HG03039 (cell line): ENCODE measurements around the gene NLGN3.
A peak's percentile ranks its signal among the peaks of the same experiment; 100 is the strongest.
"Not testable (repeated sequence)": the region's sequence is repeated elsewhere in the genome, so short reads cannot be mapped to it uniquely, and the experiment has no call there.

ENCODE experiments used
- ATAC-seq: cut with Tn5 transposase; IDR thresholded peaks from one replicate; pipeline ENCODE4 v1.9.1; 2021; ENCODE audit warnings: mild to moderate bottlenecking, moderate library complexity; ENCODE audit not compliant: unreplicated experiment

Gene NLGN3

DNA sequence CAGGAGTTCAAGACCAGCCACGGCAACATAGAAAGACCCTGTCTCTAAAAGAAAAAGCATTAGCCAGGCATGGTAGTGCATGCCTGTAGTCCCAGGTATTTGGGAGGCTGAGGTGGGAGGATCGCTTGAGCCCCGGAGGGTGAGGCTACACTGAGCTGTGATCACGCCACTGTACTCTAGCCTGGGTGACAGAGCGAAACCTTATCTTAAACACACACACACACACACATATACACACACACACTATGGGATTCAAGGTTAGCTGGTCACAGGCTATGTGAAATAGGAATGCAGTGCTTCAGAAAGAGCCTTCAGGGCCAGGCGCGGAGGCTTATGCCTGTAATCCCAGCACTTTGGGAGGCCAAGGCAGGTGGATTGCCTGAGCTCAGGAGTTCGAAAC lies 23.5 kb downstream of the NLGN3 start:
- ATAC-seq = no peak

DNA sequence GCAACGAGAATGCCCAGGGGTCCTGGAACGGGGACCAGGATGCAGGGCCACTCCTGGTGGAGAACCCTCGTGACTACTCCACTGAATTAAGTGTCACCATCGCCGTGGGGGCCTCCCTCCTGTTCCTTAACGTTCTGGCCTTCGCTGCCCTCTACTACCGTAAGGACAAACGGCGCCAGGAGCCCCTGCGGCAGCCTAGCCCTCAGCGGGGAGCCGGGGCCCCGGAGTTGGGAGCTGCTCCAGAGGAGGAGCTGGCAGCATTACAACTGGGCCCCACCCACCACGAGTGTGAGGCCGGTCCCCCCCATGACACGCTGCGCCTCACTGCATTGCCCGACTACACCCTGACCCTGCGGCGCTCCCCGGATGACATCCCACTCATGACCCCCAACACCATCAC lies 24.9 kb downstream of the NLGN3 start:
- ATAC-seq = no peak

DNA sequence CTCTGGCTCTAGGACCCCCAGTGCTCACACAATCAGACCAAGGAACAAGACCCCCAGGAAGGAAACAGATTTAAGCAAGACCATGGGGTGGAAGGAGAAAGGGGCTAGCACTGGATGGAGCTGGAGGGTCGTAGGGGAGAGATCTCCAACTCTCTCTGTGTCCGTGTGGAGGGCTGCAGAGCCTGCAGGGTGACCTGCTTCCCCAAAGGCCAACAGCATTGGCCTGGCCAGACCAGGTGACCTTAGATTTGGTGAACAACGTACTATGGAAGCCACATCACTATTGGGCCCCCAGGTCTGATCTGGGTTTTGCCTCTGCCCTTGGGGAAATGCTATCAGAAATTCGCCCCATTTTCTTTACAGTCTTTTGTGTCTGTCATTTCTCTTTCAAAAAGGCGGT lies 26.0 kb downstream of the NLGN3 start:
- no peak for ATAC-seq

DNA sequence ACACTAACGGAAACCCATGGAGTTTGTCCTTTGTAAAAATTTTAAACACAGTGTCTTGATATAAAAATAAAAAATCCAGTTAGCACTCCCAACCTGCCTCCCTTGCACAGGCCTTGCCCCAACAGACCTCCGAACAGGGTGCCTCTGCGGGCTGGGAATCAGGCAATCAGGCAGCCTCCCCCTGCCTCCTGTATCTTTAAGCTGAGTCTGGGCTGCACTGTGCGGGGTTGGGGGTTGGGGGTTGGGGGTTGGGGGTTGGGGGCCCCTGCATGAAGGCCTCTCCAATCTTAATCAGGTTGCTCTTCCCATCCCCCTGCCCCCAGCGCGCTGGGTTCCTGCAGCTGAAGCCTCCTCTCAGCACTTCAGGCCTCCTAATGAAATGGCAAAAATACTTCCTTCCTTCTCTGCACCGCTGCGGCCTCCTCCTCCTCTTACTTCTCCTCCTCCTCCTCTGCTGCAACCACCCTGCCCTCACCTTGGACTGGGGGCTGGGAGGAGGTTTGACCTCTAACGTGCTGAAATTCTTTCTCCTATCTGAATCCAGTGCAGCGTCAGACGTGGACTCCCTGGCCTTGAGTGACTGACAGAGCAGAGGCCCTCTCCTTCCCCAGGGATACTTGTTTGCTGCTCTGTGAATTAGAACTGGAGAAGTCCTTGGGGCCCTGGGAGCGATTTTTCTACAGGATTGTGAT lies 26.6 kb downstream of the NLGN3 start:
- no peak for ATAC-seq

DNA sequence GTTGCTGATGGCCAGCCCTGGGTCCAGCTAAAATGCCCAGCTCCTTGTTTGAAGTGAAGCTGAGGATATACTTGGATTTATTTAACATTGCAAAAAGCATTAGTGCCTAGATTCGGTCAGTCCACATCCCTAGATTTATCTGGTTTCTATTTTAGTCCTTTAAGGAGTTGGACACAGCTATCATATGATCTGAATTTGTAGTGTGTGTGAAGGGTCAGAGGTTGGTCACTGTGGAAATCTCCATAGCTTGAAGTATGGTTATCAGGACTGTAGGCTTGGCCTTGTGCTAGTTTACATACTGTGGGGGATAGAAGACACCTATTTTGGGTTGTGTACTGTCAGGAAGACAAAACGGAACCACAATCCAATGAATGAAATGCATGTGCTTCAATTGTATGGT lies 28.8 kb downstream of the NLGN3 start:
- ATAC-seq = no peak

DNA sequence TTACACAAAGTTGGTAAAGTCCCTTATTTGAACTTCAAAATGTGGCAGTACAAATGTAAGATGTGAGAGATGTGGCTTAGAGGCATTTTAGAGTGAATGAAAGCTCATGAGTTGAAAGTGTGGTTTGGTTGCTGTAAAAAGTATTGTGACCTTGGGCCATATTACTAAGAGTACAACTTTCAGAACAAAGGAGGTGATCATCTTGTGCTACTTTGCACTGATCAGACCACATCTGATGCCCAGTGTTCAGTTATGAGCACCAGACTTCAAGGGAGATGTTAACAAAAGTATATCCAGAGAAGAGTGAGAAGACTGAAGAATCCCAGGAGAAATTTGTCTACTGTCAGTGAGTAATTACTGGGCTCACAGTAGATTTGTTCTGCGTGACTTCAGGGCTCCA lies 30.2 kb downstream of the NLGN3 start:
- ATAC-seq = no peak

DNA sequence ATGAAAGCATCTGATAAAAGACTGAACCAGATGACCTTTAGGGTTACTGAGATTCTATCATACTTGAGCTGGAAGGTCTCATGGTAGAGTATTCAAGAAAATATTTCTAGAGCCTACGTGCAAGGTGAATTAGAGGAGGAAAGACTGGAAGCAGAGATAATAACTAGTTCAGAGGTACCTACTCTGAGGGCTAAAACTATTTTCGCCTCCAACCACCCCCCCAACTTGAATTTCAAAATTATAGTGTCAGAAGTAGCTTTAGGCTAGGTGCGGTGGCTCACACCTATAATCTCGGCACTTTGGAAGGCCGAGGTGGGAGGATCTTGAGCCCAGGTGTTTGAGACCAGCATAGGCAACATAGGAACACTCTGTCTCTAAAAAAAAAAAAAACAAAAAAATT lies 30.9 kb downstream of the NLGN3 start:
- no peak for ATAC-seq

DNA sequence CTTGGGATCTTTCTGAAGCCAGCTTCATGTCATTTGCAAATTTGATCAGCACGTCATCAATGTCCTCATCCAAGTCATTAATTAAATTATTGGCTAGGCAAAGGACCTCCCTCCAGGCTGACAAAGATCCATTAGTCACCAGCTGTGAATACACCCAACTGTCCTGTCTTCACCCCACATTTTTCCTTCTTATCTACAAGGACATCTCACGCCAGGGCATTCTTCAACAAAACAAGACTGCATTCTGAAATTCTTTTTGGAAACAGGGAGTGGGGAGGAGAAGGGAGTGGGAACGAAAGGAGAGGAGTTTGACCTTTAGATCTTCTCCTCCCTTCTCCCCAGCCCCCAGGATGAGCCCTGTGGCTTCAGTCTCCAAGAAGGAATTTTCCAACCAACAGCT lies 32.7 kb downstream of the NLGN3 start:
- no peak for ATAC-seq

DNA sequence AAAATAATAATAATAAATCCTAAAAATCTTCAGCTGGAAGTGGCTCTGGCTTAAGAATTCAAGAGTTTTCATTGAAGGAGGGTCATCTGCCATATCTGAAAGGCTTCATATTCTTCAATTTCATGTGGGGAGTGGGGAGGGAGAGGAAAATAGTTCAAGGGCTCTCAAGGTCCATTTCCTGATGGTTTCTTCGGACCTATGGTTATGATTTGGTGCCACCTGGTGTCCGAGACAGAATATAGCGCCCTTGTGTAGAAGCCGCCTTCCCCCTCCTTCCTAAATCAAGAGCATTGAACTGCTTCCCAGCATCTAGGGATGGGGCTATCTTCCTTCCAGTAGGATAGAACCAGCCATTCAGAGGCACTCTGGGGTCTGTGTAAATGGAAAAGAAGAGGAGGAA lies 34.3 kb downstream of the NLGN3 start:
- ATAC-seq = no peak

DNA sequence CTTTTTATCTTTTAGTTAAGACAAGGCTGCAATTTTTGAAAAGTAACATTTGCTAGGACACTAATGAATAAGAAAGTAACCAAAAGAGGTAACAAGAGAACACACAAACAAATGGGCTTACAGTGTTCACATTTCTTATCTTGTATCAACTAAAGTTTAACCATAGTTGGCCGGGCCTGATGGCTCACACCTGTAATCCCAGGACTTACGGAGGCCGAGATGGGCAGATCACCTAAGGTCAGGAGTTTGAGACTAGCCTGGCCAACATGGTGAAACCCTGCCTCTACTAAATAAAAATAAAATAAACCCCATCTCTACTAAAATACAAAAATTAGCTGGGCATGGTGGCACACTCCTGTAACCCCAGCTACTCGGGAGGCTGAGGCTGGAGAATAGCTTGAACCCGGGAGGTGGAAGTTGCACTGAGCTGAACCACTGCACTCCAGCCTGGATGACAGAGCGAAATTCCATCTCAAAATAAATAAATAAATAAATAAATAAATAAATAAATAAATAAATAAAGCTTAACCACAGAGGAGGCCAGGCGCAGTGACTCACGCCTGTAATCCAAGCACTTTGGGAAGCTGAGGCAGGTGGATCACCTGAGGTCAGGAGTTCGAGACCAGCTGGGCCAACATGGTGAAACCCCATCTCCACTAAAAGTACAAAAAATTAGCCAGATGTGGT lies 36.1 kb downstream of the NLGN3 start:
- not testable (repeated sequence) for ATAC-seq

DNA sequence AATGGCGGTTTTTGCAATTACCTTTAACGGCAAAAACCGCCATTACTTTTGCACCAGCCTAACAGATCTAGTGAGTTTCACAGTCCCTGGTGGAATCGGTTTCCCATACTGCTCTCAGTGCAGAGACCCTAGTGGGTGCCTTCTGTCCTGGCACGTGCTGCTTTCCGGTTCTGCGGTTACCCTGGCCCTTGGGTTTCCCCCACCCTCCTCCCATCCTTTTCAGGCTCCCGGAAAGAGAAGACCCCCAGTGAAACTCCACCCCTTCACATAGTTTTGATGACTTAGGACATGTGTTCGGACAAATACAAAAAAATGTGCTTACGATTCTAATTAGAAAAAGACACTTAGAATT lies 36.9 kb downstream of the NLGN3 start:
- peak; percentile 36 for ATAC-seq

DNA sequence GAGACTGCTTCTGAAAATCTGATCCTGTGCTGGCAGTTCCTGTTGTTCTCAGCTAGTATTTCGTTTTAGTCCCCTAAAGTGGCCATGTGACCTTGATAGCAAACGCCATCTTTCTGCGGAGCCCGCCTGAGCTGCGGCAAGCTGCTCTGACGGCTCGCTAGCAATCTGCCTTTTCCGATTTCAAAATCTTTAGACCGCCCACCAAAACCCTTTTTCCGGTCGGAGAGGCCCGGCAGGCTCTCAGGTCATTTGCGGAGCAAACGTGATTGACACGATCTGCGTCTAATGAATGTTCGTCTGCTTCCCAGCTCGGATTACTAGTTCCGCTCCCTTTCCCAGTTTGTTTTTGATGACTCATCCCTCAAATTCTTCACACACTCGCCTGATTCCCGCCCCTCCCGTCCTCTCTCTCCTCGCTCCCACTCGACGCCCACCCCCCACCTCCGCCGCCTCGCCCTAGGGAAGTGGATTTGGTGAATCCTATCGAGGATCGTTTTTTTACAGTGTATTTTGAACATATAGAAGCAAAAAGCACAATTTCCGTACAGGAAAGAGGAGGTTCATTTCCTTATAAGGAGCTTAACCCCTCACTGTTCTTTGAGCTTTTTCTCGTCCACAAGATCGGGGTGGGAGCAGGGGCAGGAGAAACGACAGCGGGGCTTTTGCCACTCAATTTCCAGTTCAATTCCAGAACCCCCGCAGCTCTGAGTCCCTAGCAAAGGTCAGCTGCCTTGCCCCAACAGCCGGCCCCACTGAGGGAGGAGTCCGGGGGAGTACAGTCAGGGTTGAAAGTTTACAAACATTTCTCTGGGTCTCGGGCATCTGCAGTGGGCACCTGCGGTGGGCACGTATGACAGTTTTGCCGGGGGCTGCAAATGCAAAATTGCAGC lies 37.5 kb downstream of the NLGN3 start:
- ATAC-seq = peak; percentile 89

DNA sequence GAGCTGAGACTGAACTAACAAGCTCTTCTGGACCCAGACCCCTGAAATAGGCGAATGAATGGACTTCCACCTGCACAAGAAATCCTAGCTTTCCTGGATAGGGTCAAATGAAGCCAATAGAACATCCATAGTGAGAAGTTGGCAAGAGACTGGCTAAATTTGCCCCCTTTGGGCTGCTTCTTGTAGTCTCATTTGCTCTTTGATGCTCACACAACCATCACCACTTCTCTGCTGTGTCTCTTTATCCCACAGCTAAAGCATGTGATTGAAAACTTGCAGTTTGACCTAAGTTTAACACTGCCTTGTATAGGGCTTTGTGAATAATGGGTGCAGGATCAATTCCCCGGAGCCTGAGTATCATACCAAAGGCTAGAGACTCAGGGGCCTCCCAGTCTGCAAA lies 38.2 kb downstream of the NLGN3 start:
- no peak for ATAC-seq

DNA sequence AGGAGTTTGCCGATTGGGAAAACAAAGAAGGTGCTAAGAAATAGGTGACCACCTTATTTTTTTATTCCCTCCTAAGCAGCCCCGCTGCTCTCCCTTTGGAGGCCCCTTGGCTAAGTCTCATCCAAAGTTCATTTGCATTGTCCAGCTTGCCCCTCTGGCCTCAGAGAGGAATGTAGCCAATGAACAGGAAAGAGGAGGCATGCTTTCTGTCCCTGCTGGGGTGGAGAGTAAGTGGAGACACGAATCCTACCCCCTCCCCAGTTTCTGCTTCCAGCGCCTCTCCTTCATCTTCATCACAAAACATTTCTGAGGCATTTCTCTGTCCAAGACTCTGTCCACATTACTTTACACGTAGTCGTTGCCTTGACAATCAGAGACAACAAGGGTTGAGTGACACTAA lies 38.7 kb downstream of the NLGN3 start:
- no peak for ATAC-seq

DNA sequence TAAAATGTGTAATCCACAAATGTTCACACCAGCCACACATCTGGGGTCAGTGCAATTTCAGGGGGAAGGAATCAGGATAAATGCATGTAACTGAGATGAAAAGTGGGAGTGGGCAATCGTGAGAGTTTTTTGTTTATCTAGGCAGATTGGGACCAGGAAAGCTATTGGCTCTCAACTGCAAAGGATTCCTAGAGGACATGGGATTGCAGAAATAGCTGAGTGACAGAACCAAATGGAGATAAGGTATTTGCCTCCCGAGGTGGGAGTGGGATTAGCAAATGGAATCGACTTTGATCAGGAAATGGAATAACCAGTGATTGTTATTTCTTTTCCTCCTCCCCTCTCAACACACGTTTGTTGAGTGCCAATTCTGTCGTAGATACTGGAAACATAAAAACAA lies 39.5 kb downstream of the NLGN3 start:
- no peak for ATAC-seq

DNA sequence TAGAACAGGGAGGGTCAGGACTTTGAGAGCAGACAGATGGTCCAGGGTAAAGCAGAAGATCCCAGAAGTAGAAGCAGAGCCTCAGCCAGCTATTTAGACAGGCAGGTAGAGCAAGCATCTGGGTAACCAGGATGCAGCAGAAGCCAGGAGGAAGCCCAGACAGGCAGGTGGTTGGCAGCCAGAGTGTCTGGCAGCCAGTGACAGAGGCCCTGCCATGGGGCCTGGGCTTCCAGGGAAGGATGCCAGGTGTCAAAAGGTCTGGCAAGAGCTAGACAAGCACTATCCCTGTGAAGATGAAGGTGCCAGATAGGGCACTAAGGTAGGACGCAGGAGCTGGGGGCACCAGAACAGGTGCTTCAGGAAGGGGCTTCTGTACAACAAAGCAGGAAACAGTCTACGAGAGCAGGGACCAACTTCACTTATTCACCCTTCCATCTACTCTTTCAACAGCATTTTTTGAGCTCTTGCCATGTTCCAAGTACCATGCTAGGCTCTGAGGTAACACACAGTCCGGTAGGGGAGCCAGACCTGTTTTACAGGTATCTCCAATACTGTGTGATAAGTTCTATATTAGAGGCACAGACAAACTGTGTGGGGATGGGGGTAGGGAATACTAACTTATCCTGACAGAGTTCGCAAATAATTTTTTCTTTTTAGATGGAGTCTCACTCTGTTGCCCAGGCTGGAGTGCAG lies 40.3 kb downstream of the NLGN3 start:
- no peak for ATAC-seq

DNA sequence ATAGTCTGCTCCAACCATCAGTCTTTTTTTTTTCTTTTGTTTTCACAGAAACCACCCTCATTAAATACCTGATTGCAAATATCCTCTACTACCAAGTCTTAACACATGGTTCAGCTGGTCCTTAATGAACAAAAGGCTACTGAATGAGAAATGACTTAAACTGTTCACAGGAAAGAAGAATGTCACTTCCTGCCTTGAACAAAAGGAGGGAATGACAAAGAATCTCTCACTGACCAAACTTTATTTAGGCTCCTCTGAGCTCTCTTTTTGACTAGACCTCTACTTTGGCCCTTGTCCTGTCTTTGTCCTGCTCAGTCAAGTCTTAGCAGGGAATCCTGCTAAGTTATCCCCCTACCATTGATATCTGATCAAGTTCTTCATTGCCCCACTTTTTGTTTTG lies 46.6 kb downstream of the NLGN3 start:
- ATAC-seq = no peak

DNA sequence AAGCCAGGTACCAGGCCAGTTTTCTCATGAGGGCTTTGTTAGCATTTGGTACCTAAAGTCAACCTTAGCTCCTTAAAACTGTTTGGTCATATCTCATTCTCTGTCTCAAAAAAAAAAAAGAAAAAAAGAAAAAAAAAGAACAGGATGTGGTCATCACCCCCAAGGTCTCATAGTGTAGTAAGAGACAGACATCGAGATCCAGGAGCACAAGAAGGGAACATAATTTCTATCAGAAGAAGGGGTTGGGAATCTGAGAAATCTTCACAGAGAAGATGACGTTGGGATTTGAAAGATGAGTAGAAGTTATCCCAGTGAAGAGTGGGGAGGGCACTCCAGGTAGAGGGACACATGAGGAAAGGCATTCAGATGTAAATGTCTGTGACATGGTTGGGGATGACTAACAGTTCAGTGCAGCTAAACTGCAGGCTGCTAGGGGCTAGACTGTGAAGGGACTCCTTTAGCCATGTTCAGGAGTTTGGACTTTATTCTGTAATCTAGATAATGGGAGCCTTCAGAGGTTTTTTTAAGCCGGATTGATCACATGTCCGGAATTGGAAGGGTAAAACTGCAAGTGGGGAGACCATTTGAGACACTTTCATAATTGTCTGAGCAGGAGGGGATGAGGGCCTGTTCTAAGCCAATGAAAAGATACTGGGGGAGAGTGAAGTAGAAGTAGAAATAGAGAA lies 51.5 kb downstream of the NLGN3 start:
- no peak for ATAC-seq

DNA sequence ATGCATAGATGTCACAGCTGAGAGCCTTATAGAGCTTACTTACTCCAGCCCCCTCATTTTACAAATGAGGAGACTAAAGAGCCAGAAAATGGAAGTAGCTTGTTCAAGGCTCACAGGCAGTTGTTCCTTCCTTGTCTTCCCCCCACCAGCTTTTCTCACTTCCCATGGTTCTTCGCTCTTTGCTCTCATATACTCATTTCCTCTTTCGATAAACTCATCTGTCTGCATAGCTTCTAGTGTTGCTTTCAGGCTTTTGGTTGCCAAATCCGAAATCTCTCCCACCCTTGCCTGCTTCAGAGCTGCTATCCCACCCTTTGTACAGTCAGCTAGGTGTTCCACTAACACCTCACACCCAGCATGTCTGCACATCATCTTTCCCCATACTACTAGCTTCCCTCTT lies 53.4 kb downstream of the NLGN3 start:
- no peak for ATAC-seq

DNA sequence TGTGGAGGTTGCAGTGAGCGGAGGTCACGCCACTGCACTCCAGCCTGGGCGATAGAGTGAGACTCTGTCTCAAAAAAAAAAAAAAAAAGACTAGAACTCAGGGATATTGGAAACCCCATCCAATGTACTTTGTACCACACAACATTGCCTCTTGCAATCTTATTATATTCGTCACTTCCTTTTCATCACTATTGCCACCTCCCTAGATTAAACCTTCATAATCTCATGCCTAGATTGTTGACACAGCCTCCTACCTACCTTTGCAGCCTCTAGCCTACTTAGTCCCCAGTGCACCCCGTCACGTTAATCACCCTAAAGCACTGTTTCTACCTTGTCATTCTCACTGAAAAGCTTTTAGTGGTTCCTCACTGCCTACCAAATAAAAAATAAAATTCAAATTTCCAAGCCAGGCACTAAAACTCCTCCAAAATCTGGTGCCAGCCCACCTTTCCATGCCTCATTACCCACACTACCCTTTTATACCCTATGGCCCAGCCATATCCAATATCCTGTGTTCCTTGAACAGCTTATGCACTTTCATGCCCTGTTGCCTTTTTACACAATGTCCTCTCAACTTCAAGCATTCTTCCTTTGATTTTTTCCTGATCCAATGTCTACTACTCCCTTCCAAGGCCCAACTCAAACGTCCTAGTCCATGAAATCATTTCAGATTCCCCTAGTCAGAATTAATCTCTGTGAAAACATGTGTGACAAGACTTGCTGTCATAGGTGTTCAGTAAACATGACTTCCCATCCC lies 54.8 kb downstream of the NLGN3 start:
- ATAC-seq = no peak
